Measurements from ENCODE around the gene TRIM49C.
"Not testable (repeated sequence)": the region's sequence is repeated elsewhere in the genome, so short reads cannot be mapped to it uniquely, and the experiment has no call there.

Gene TRIM49C

GRCh38 chr11:90030806-90031205 lies at the start of gene TRIM49C:
Gene TRIM49C, plus strand, starts transcription at chr11:90031106. Its CDS starts 4,106 bp downstream, at chr11:90035212.
- not testable (repeated sequence) for TF ChIP-seq GATA2, GATA3 (IDR thresholded peaks at IDR 0.05; ENCODE audit: low read depth, low read length)

DNA sequence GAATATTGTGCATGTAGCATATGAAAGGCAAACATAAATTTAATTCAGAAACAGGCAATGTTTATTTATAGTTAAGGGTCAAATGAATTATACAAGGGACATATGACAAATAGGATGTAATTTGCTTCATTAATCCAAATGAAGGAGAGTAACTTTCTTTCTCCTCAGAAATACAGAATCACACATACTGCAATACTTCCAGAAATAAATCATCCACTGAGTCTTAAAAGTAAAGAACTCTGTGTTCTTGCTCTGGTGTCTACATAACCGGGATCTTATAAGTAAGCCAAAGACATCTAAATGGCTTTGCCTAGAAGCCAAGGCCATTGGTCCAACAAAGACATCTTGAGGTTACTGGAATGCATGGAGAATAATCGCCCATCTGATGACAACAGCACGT lies 54.7 kb downstream of the TRIM49C start, which contains the start of gene UBTFL1:
Gene UBTFL1 (plus strand): TSS at position 301 of the 400 bp plus-strand sequence. CDS start 0 bp downstream, at position 301.
- TF ChIP-seq GATA2, GATA3 (IDR thresholded peaks at IDR 0.05; ENCODE audit: low read depth, low read length): not testable (repeated sequence)

Data from SH-SY5Y (cell line).